IPS-18a (cell line): ENCODE measurements around the gene DIAPH3.

Source experiments
- H3K27ac ChIP-seq: one replicate; pipeline ENCODE4 v1.5.1; 2013; ENCODE audit warnings: low read length
- H3K27me3 ChIP-seq: one replicate; pipeline ENCODE4 v1.6.1; 2013; ENCODE audit warnings: mild to moderate bottlenecking, low read length; ENCODE audit not compliant: control insufficient read depth, insufficient read depth
- H3K36me3 ChIP-seq: one replicate; pipeline ENCODE4 v1.6.1; 2013; ENCODE audit warnings: low read depth, low read length; ENCODE audit not compliant: control insufficient read depth
- H3K4me1 ChIP-seq: one replicate; pipeline ENCODE4 v1.6.1; 2013; ENCODE audit warnings: low read depth, low read length; ENCODE audit not compliant: control insufficient read depth
- H3K4me3 ChIP-seq: one replicate; pipeline ENCODE4 v1.5.1; 2013; ENCODE audit warnings: low read length
- H3K9ac ChIP-seq: one replicate; pipeline ENCODE4 v1.6.1; 2013; ENCODE audit warnings: mild to moderate bottlenecking, low read length, moderate library complexity
- H3K9me3 ChIP-seq: one replicate; pipeline ENCODE4 v1.6.1; 2013; ENCODE audit warnings: low read depth, low read length; ENCODE audit not compliant: control insufficient read depth

Gene DIAPH3

DNA sequence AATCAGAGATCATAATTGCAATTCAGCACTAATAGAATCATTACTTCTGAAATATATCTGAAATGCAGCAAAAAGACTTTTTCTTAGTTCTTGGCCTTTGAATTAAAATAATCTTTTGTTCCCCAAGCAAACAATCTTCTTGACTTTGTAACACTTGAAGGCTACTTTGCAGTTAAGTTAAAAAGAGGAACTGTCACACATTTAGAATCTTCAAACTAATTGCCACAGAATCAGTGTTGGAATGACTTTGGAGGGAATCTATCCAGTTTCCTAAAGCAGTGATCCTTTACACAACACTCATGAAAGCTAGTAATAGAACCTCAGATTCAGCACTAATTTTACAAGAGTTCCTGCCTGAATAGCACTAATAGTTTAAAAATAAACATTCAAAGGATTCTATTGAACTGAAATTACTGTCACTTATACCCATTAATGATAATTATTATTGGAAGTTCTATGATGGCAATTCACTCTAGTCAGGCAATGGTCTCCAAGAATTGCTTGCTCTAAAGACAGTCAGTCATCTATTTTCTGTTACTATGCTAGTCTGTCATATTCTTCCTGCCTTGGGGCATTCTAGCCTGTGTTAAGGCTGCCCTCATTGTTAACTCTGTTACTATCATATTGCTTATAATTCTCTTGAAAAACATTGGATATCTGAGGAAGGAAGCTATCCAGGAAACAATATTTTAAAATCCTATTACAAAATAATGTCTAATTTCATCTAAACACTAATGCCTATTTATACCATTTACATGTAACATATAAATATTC is 362.4 kb downstream of the DIAPH3 start:
- Histone ChIP-seq H3K4me3 (no peak overlapping the region), H3K27ac (no peak overlapping the region), H3K9me3 (no peaks in the 10 kb centered on the region), H3K27me3 (no peaks in the 10 kb centered on the region), H3K4me1 (peaks cover 20% of the 10 kb centered on the region), H3K9ac (no peak overlapping the region), H3K36me3 (no peaks in the 10 kb centered on the region)

DNA sequence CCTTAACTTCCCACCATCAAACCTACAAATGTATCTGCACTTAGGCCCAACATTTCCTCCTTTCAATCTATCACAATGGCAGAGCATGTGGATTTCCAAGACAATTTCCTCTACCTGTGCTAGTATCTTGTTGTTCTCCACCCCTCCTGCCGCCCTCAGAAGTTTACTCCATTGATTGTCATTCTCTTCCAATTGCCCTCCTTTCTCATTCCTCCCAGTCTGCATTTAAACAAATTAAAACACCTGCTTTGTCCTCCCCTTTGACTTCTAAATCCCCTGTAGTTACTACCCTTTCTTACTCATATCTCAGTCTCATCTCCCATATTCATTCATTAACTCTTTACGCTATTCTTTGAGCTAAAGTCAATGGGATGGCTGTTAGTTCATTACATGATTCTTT is 370.6 kb downstream of the DIAPH3 start:
- Histone ChIP-seq H3K9ac (no peak overlapping the region), H3K27ac (no peak overlapping the region), H3K36me3 (no peaks in the 10 kb centered on the region), H3K9me3 (no peaks in the 10 kb centered on the region), H3K4me3 (no peak overlapping the region), H3K4me1 (peaks cover 24% of the 10 kb centered on the region), H3K27me3 (no peaks in the 10 kb centered on the region)

DNA sequence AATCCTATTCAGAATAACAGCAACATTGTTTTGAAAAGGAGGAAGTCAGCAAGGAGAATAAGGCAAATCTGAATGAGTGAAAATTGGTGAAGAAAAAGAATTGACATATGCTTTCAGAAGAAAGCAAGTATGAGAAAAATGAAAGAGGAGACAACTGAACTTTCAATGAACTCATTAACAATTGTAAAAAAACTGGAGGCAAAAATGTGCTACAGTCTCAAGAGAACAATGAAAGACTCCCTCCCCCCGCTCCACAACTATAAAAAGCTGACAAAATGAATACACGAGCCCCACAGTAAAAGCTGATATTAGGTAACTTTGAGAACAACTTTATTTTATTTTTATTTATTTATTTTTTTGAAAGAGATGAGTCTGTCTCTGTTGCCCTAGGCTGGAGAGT is 373.1 kb downstream of the DIAPH3 start:
- Histone ChIP-seq H3K4me3 (no peak overlapping the region), H3K27ac (no peak overlapping the region), H3K36me3 (no peaks in the 10 kb centered on the region), H3K27me3 (no peaks in the 10 kb centered on the region), H3K4me1 (peaks cover 29% of the 10 kb centered on the region), H3K9ac (no peak overlapping the region), H3K9me3 (no peaks in the 10 kb centered on the region)

DNA sequence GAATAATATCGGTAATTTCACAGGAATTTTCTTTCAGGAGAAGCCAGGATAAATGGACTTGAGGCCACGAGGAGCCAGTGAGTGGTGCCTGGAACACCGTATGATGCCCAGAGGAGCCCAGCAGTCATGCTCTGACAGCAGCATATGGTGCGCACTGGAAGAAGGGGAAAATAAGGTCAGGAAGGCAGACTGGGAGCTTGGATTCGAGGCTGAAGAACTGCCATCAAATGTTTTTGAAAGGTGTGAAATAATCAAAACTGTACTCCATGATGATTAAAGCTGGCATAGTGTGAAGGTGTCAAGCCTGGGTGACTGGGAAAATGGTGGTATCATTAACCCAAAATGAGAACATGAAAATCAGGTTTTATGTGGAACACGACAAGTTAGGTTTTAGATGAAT is 374.2 kb downstream of the DIAPH3 start:
- Histone ChIP-seq H3K36me3 (no peaks in the 10 kb centered on the region), H3K4me3 (no peak overlapping the region), H3K4me1 (peaks cover 29% of the 10 kb centered on the region), H3K9me3 (no peaks in the 10 kb centered on the region), H3K27ac (no peak overlapping the region), H3K9ac (no peak overlapping the region), H3K27me3 (no peaks in the 10 kb centered on the region)

DNA sequence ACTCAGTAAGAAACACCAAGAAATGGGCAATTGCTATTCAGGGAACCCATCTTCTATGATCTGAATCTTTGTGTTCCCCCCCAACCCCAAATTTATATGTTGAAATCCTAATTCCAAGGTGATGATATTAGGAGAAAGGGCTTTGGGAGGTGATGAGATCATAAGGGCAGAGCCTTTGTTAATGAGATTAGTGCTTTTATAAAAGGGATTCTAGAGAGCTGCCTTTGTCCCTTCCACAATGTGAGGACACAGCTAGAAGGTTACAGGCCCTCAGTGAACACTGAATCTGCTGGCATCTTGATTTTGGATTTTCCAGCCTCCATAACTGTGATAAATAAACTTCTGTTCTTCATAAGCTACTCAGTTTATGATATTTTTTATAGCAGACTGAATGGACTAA is 376.0 kb downstream of the DIAPH3 start:
- Histone ChIP-seq H3K27ac (no peak overlapping the region), H3K4me3 (no peak overlapping the region), H3K27me3 (no peaks in the 10 kb centered on the region), H3K36me3 (no peaks in the 10 kb centered on the region), H3K4me1 (peaks cover 20% of the 10 kb centered on the region), H3K9ac (no peak overlapping the region), H3K9me3 (no peaks in the 10 kb centered on the region)

DNA sequence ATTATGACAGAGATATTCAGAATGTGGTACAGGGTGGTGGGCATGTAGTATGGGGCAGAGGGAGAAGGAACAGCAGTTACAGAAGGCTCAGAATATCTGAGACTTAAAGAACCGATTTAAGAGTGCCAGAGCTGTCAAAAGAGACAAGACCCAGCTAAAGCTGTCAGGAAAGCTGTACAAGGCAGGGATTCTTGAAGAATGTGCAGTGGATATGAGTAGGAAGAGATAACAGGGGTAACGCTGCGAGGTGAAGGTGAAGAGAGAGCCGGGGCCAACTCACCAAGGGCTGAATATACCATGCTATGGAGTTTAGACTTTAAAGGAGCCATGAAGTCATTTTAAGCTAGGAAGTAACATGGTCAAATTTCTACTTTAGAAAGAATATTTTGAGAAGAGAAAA is 381.0 kb downstream of the DIAPH3 start:
- H3K27me3 ChIP-seq, result no peaks in the 10 kb centered on the region
- peaks cover 2% of the 10 kb centered on the region for H3K4me1 ChIP-seq
- H3K9ac ChIP-seq, result no peak overlapping the region
- no peak overlapping the region for H3K4me3 ChIP-seq
- H3K9me3 ChIP-seq, result no peaks in the 10 kb centered on the region
- H3K27ac ChIP-seq, result no peak overlapping the region
- H3K36me3 ChIP-seq, result no peaks in the 10 kb centered on the region

DNA sequence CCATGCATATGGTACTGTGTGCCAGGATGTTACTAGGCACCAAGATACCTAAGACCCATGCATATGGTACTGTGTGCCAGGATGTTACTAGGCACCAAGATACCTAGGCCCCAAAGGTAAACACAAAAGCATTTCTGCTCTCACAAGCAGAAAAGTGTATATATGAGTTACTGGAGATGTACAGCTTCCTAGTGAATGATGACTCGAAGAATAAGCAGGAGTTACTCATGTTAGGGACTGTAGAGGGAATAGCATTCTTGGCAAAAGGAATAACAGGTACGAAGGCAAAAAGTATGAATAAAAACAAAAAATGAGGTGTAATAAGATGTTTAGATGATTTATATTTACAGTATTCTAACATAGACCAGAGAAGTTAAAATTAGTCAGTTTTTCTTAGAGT is 383.7 kb downstream of the DIAPH3 start:
- Histone ChIP-seq H3K4me1 (no peaks in the 10 kb centered on the region), H3K27me3 (no peaks in the 10 kb centered on the region), H3K27ac (no peak overlapping the region), H3K4me3 (no peak overlapping the region), H3K9me3 (no peaks in the 10 kb centered on the region), H3K9ac (no peak overlapping the region), H3K36me3 (no peaks in the 10 kb centered on the region)

DNA sequence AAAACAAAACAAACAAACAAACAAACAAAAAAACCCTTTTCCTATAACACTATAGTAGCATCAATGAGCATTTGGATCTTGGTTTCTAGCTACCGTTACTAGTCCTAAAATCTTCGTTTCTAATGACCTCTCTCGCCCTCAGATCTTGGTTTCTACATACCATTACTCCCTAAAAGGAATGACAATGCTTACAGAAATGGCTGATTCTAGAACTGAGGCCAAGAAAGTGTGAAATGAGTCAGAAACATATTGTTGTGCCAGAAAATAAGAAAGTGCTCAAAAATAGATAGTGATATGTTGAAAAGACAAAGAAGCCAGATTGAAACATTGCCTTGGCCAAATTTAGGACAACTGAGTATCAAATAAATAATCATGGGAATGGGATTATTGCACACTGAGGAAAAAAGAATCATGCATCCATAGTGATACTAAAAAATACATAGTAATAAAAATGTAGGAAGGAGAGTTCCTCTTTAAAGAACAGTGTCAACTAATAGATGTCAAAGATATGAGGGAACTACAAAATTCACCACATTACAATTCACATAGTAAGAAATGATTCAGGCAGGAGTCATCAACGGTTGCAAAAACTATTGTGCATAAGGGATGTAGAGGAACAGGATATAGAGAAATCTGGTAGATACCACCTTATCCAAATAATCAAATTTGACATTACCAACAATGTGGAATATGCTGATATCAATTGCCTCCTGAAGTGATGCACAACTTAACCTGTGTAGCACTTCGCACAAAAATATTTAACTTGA is 386.6 kb downstream of the DIAPH3 start:
- Histone ChIP-seq H3K4me3 (no peak overlapping the region), H3K9ac (no peak overlapping the region), H3K4me1 (no peaks in the 10 kb centered on the region), H3K36me3 (no peaks in the 10 kb centered on the region), H3K27ac (no peak overlapping the region), H3K9me3 (no peaks in the 10 kb centered on the region), H3K27me3 (no peaks in the 10 kb centered on the region)

DNA sequence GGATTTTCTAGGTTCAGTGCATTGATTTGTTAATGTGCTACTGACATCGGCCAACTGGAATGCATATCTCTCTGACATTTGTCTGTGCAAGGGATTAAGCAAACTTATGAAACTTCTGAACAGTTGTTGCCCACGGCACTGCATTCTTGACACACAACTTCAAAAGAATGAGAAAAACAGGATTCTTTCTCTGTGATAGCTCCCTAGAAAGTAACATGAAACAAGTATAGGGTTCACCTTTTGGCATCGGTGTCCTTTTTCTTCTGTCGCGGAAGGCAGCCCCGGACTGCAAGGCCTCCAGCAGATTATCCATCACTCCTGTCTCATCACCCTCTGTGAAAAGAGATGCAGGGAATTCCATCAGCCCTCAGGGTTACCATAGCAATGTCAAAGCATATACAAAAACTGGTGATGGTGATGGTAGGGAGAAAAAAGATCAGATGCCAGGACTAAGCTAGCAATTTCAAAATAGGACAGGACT is 389.2 kb downstream of the DIAPH3 start:
- no peak overlapping the region for H3K27ac ChIP-seq
- H3K9me3 ChIP-seq, result no peaks in the 10 kb centered on the region
- H3K36me3 ChIP-seq, result no peaks in the 10 kb centered on the region
- no peak overlapping the region for H3K9ac ChIP-seq
- H3K4me1 ChIP-seq, result no peaks in the 10 kb centered on the region
- no peaks in the 10 kb centered on the region for H3K27me3 ChIP-seq
- H3K4me3 ChIP-seq, result no peak overlapping the region

DNA sequence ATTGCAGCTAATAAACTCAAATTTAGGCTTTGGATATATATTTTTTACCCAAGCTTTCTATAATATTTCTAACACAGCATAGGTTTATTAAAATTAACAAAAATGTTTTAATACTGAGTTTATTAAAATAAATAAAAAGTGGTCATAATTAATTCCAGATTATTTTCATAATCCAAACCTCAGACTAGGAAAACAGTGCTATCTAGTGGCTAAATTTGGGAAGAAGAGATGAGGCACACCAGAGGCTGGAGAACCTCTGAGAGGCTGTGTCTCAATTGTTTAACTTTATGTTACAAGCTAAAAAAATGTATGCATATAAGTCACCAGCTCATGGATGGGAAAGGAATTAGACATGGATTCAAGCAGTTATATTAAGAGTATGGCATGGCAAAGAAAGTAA is 392.5 kb downstream of the DIAPH3 start:
- H3K4me1 ChIP-seq, result peaks cover 8% of the 10 kb centered on the region
- H3K9ac ChIP-seq, result no peak overlapping the region
- no peaks in the 10 kb centered on the region for H3K9me3 ChIP-seq
- no peak overlapping the region for H3K4me3 ChIP-seq
- no peak overlapping the region for H3K27ac ChIP-seq
- H3K36me3 ChIP-seq, result no peaks in the 10 kb centered on the region
- no peaks in the 10 kb centered on the region for H3K27me3 ChIP-seq

DNA sequence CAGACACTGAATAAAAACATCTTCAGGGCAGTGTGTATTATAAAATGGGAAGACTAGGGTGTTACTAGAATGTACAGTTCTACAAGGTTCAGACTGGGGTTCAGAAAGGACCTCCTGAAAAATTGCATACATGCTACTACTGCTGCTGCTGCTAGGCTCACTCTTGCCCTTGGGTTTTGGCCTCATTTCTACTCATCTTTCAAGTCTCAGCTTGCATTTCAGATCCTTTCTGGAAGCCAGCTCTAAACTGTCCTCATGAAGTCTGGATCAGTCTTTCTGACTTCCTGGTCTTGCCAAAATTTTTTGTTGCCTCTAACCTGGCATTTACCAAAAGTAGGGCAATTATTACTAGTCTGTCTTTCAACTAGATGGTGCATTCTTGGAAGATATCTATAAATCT is 393.3 kb downstream of the DIAPH3 start:
- H3K9me3 ChIP-seq, result no peaks in the 10 kb centered on the region
- no peaks in the 10 kb centered on the region for H3K36me3 ChIP-seq
- no peak overlapping the region for H3K27ac ChIP-seq
- H3K27me3 ChIP-seq, result no peaks in the 10 kb centered on the region
- H3K4me1 ChIP-seq, result peaks cover 8% of the 10 kb centered on the region
- no peak overlapping the region for H3K4me3 ChIP-seq
- H3K9ac ChIP-seq, result no peak overlapping the region

DNA sequence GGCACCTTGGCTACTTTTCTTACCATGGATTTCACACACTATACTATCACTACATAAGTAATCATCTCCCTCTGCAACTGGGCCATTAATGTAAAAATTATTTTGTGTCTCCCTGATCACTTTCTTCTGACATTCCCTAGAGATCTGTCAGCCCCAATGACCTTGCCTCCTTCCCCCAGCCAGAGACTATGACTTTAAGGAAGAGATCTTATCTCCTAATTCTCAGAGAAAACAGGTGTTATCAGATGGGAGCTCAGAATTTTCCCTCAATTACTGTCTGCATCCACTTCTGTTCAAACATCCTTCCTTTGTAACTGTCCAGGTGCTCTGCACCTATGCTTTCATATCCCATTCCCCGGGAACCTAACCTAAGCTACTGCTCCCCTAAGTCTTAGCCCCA is 397.5 kb downstream of the DIAPH3 start:
- no peak overlapping the region for H3K9ac ChIP-seq
- no peaks in the 10 kb centered on the region for H3K9me3 ChIP-seq
- H3K36me3 ChIP-seq, result no peaks in the 10 kb centered on the region
- H3K4me1 ChIP-seq, result peaks cover 8% of the 10 kb centered on the region
- H3K27ac ChIP-seq, result no peak overlapping the region
- no peak overlapping the region for H3K4me3 ChIP-seq
- H3K27me3 ChIP-seq, result no peaks in the 10 kb centered on the region
